GM18951 (cell line): ENCODE measurements around the gene GNAQ.

Source experiments
- POLR2A ChIP-seq: IDR thresholded peaks from 4 replicates; pipeline ENCODE4 v1.6.1; 2011; ENCODE audit warnings: mild to moderate bottlenecking; ENCODE audit not compliant: insufficient read length, insufficient read depth; ENCODE audit errors: extremely low read depth
- in situ Hi-C: fragments of 300-500 bp; cut with MboI; formaldehyde crosslinking; loops from one replicate; pipeline ENCODE4 v1.12.0; 2022; ENCODE audit warnings: low sequenced_read_pairs, mixed read lengths, inconsistent platforms; ENCODE audit not compliant: unreplicated experiment

Gene GNAQ

GRCh38 chr9:77947651-77948050 is 84.0 kb downstream of the GNAQ start:
- in situ Hi-C loops: no loop called here

GRCh38 chr9:77946969-77947620 is 84.5 kb downstream of the GNAQ start:
- no peak for TF ChIP-seq POLR2A
- in situ Hi-C loops: no loop called here

More at GRCh38 chr9:77947651-77948050, 84.0 kb downstream of the GNAQ start:
- TF ChIP-seq POLR2A: no peak

DNA sequence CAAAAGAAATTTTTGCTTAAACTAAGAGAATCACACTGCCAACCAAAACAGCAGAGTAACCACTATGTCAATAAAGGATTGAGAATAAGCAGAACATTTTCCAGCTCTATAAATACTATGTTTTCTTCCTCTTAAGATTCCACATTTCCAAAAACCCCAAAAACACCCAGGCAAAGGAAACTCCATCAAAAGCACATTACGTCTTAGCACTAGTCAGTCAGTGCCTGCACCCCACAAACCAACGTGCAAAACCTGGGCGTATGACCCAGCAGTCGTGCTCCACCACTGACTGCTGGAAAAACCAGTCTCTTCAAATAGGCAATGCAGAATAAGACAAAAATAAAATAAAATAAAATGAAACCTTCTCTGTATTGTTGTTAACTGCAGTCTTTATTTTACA is 85.3 kb downstream of the GNAQ start:
- no peak for TF ChIP-seq POLR2A
- in situ Hi-C loops: no loop called here

DNA sequence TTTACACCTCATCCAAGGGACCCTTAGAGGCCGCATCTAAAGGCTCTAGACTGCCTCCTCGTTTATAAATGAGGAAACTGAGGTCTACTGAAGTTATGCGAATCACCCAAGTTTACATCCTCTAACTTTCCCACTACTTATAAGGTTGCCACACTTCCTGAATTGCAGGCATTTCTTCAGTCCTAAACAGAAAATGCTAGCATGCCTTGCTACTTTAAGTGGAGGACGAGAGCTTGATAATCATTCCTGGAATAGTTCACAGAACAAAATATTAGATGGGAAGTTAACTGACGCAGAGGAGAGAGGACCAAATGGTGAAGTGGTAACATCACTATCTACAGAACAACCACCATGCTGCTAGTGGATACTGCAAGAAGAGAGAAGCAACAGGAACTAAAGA is 85.8 kb downstream of the GNAQ start:
- in situ Hi-C loops: no loop called here
- TF ChIP-seq POLR2A: no peak

- TF ChIP-seq POLR2A: no peak
- in situ Hi-C loops: no loop called here
These were observed 86.9 kb downstream of the GNAQ start for GRCh38 chr9:77944556-77945243.

DNA sequence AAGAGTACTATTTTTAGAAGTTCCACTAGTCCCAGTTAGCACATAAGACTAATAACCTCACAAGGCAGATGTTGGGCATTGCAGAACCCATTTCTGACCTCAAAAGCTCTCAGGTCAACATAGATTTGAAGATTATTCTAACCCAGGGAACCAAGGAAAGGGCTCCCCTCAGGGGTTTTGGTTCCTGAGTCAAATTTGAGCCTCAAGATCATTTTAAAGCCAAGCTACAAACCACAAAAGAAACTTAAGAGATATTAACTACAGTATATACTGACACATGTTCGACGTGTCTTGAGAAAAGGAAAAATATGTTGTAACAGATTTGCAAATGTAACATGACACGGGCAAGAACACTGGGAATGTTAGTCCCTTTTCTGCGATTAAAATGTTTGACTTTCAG is 88.6 kb downstream of the GNAQ start:
- in situ Hi-C loops: no loop called here

DNA sequence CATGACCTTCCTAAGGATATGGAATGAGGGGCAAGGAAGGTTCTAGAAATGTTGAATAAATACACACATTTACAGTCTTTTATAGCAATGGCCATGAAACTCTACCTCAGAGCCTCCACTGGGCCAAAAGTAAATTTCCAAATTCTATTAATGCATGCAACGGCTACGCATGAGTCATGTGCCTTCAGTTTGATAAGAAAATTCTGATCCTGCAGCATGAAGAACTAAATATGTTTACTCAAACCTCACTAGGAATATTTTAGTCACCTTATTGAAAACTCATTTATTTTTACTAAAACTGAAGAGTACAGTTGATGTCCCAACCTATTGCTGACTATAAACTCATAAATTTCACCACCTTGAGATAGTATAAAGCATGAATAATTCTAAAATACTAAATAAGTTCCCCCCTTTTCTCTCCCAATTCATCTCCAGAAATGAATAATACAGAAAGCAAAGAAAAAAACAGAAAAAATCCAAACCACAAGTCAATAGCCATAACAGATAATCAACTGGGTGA is 92.4 kb downstream of the GNAQ start:
- in situ Hi-C loops: no loop called here
- TF ChIP-seq POLR2A: no peak

More for the DNA sequence above, 88.6 kb downstream of the GNAQ start:
- TF ChIP-seq POLR2A: no peak

DNA sequence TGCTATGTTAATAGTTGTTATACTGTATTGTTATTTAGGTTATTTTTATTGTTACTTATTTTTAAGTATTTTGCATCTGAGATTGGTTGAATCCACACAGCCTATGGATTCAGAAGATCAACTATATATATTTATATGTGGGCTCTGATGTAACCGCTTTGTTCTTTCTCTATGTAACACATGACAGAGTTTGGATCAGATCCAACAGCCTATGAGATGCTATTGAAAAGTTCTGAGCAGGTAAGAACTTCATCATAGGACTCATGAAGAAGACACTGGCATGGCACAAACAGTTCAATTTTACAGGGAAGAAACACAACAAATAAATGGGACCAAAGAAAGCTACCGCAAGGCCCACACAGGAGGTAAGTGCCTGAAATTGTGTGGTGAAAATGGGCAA is 93.4 kb downstream of the GNAQ start:
- no peak for TF ChIP-seq POLR2A
- in situ Hi-C loops: no loop called here

- no peak for TF ChIP-seq POLR2A
These were observed 95.6 kb downstream of the GNAQ start for GRCh38 chr9:77935974-77936373.

DNA sequence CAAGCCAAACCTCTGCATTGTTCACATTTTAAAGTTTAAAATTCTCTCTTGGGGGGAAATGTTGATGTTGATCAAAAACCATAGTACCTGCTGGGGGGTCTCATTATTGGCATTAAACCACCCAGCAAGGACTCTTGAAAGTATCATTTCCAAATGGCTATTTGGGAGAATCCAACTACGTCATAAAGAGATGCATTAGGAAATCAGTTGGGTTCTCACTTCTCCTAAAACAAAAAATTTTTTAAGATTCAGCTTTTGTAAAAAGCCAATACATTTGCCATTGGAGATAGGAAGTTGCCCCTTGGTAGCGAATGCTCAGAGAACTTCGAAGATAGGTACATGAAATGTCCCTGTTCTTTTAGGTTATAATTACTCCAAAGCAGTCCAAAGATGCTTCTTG is 96.4 kb downstream of the GNAQ start:
- in situ Hi-C loops: no loop called here
- TF ChIP-seq POLR2A: no peak

More at GRCh38 chr9:77935974-77936373, 95.6 kb downstream of the GNAQ start:
- in situ Hi-C loops: no loop called here

DNA sequence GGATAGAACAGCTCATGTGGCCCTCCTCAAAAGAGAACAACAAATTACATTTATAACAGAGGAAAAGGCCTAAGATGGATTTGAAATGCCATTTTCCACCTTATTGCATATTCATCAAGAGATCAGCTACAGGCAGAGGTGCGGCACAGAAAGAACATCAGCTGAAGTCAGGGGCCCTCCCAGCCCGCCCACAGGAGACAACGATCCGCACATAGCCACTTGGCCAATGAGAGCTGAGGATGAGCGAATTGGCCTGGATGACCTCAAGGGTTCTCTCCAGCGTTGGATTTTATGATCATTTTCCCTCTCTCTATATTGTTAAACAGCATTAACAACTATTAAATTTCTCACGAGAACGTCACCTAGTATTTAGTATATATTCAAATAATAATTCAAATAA is 97.6 kb downstream of the GNAQ start:
- TF ChIP-seq POLR2A: no peak
- in situ Hi-C loops: no loop called here

- no peak for TF ChIP-seq POLR2A
- in situ Hi-C loops: no loop called here
These were observed 98.6 kb downstream of the GNAQ start for GRCh38 chr9:77933019-77933418.

- in situ Hi-C loops: no loop called here
- TF ChIP-seq POLR2A: no peak
These were observed 101.7 kb downstream of the GNAQ start for GRCh38 chr9:77929942-77930341.

GRCh38 chr9:77927265-77927664 is 104.3 kb downstream of the GNAQ start:
- in situ Hi-C loops: no loop called here
- TF ChIP-seq POLR2A: no peak
